PFSK-1 (cell line): ENCODE results near the gene ZNF445.

Experiments used
- POLR2AphosphoS5 ChIP-seq: IDR thresholded peaks from 2 replicates; pipeline ENCODE4 v1.6.1; 2012; ENCODE audit warnings: low read depth, mild to moderate bottlenecking, control low read depth, low read length, moderate library complexity
- SIN3A ChIP-seq: IDR thresholded peaks from 2 replicates; pipeline ENCODE4 v1.6.1; 2012; ENCODE audit warnings: mild to moderate bottlenecking, low read length, moderate library complexity, borderline replicate concordance; ENCODE audit not compliant: insufficient read depth
- TAF1 ChIP-seq: IDR thresholded peaks from 2 replicates; pipeline ENCODE4 v1.6.1; 2012; ENCODE audit warnings: low read length, control low read depth, borderline replicate concordance; ENCODE audit not compliant: insufficient read depth

- TF ChIP-seq SIN3A (no peak), TAF1 (no peak), POLR2AphosphoS5 (no peak)
These were observed 74.9 kb downstream of the ZNF445 start for GRCh38 chr3:44402548-44402947.
